Measurements from ENCODE around the gene OPRM1.

- TF ChIP-seq, protein P1, sequence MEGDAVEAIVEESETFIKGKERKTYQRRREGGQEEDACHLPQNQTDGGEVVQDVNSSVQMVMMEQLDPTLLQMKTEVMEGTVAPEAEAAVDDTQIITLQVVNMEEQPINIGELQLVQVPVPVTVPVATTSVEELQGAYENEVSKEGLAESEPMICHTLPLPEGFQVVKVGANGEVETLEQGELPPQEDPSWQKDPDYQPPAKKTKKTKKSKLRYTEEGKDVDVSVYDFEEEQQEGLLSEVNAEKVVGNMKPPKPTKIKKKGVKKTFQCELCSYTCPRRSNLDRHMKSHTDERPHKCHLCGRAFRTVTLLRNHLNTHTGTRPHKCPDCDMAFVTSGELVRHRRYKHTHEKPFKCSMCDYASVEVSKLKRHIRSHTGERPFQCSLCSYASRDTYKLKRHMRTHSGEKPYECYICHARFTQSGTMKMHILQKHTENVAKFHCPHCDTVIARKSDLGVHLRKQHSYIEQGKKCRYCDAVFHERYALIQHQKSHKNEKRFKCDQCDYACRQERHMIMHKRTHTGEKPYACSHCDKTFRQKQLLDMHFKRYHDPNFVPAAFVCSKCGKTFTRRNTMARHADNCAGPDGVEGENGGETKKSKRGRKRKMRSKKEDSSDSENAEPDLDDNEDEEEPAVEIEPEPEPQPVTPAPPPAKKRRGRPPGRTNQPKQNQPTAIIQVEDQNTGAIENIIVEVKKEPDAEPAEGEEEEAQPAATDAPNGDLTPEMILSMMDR (IDR thresholded peaks at IDR 0.05): no peak
- TF ChIP-seq POLR2AphosphoS5 (IDR thresholded peaks at IDR 0.05): no peak
Measured at GRCh38 chr6:154202958-154203357, 163.9 kb downstream of the OPRM1 start.

Data from breast epithelium (tissue), 3 donors.